ENCODE results near the gene MAGEA8. TPM values are rescaled to one million over a fixed set of nuclear protein-coding genes. Genes with fewer than 3 reads are reported as not detected.

Gene MAGEA8
- total RNA-seq, 1 donor from 2014 or later = not detected

- Histone ChIP-seq H3K36me3 (ENCODE audit: insufficient read depth, low read length) (no peaks in the 10 kb centered on the region), H3K27ac (ENCODE audit: low read depth, low read length) (no peak overlapping the region), H3K9me3 (ENCODE audit: insufficient read depth, low read depth, low read length) (no peaks in the 10 kb centered on the region), H3K4me2 (ENCODE audit: low read length) (no peak overlapping the region), H3K9ac (ENCODE audit: low read length) (no peak overlapping the region), H3K4me1 (ENCODE audit: insufficient read depth, low read length) (no peaks in the 10 kb centered on the region), H3K4me3 (ENCODE audit: insufficient read depth, low read depth, low read length) (no peak overlapping the region), H3K27me3 (ENCODE audit: insufficient read depth, low read length) (no peaks in the 10 kb centered on the region), H2AFZ (ENCODE audit: low read depth, low read length) (no peak overlapping the region), H4K20me1 (ENCODE audit: insufficient read depth, low read length) (no peaks in the 10 kb centered on the region), H3K79me2 (ENCODE audit: insufficient read depth, low read length) (no peaks in the 10 kb centered on the region)
- peaks cover 6% of the 10 kb centered on the region for H3K4me1 Mint-ChIP-seq (ENCODE audit: low read depth, unreplicated experiment)
- no peak overlapping the region for H3K4me3 Mint-ChIP-seq (ENCODE audit: unreplicated experiment)
- peaks cover 6% of the 10 kb centered on the region for H3K9me3 Mint-ChIP-seq (ENCODE audit: unreplicated experiment)
- TF ChIP-seq, protein P1, sequence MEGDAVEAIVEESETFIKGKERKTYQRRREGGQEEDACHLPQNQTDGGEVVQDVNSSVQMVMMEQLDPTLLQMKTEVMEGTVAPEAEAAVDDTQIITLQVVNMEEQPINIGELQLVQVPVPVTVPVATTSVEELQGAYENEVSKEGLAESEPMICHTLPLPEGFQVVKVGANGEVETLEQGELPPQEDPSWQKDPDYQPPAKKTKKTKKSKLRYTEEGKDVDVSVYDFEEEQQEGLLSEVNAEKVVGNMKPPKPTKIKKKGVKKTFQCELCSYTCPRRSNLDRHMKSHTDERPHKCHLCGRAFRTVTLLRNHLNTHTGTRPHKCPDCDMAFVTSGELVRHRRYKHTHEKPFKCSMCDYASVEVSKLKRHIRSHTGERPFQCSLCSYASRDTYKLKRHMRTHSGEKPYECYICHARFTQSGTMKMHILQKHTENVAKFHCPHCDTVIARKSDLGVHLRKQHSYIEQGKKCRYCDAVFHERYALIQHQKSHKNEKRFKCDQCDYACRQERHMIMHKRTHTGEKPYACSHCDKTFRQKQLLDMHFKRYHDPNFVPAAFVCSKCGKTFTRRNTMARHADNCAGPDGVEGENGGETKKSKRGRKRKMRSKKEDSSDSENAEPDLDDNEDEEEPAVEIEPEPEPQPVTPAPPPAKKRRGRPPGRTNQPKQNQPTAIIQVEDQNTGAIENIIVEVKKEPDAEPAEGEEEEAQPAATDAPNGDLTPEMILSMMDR (IDR thresholded peaks at IDR 0.05; ENCODE audit: insufficient read depth, low read depth, low read length) = no peak
- no peak for TF ChIP-seq EZH2 (IDR thresholded peaks at IDR 0.05; ENCODE audit: insufficient read depth, low read length)
- H3K27ac Mint-ChIP-seq (ENCODE audit: unreplicated experiment) = no peak overlapping the region
- no peaks in the 10 kb centered on the region for H3K36me3 Mint-ChIP-seq (ENCODE audit: low read depth, unreplicated experiment)
- H3K27me3 Mint-ChIP-seq (ENCODE audit: low read depth, unreplicated experiment) = no peaks in the 10 kb centered on the region
- no peak for FAIRE-seq
- no peak for DNase-seq (ENCODE audit: low read depth)
Observed at GRCh38 chrX:149867488-149867887, 13.5 kb upstream of the MAGEA8 start.

DNA sequence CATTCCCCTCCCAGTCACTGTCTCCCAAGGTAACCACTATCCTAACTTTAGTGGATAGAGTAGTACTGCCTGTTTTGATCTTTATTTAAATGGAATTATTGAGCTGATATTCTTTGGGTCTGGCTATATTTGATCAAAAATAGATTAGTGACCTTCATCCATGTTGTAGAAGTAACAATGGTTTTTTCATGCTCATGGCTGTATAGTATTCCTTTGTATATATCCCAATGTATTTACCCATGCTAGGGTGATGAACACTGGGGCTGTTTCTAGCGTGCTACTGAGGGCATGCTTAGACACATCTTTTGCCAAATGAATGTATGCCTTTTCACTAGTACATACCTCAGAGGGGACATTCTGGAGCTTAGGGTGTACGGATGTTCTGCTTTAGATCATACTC, 10.1 kb upstream of the MAGEA8 start:
- H3K4me3 ChIP-seq (ENCODE audit: insufficient read depth, low read depth, low read length) = no peak overlapping the region
- H3K27ac Mint-ChIP-seq (ENCODE audit: unreplicated experiment) = no peak overlapping the region

DNA sequence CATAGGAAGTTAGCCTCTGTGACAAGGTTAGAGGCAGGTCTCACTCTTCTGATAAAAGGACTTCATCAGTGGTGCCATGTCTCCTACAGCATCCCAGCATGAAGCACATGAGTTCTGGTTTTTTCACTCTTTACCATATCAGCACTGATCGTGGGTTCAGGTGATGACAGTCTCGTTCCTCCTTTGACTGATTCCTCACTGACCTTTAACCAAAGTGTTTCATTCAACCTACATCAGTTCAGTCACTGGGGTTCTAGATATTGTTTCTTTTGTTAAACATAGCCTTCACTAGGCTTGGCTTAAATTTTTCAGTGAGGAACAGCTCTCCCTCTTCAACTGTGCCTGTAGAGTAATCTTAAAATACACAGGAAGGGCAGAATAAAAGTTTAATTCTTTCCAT, 9.6 kb upstream of the MAGEA8 start:
- H3K79me2 ChIP-seq (ENCODE audit: insufficient read depth, low read length) = no peaks in the 10 kb centered on the region
- DNase-seq (ENCODE audit: low read depth) = no peak
- Mint-ChIP-seq H3K4me3 (ENCODE audit: unreplicated experiment) (no peak overlapping the region), H3K27ac (ENCODE audit: unreplicated experiment) (no peak overlapping the region), H3K9me3 (ENCODE audit: unreplicated experiment) (peaks cover 6% of the 10 kb centered on the region), H3K27me3 (ENCODE audit: low read depth, unreplicated experiment) (no peaks in the 10 kb centered on the region), H3K4me1 (ENCODE audit: low read depth, unreplicated experiment) (peaks cover 6% of the 10 kb centered on the region), H3K36me3 (ENCODE audit: low read depth, unreplicated experiment) (no peaks in the 10 kb centered on the region)
- H3K36me3 ChIP-seq (ENCODE audit: insufficient read depth, low read length) = no peaks in the 10 kb centered on the region
- no peak overlapping the region for H3K27ac ChIP-seq (ENCODE audit: low read depth, low read length)
- no peak overlapping the region for H3K4me3 ChIP-seq (ENCODE audit: insufficient read depth, low read depth, low read length)
- no peaks in the 10 kb centered on the region for H3K4me1 ChIP-seq (ENCODE audit: insufficient read depth, low read length)
- H3K9ac ChIP-seq (ENCODE audit: low read length) = no peak overlapping the region
- TF ChIP-seq, protein P1 (IDR thresholded peaks at IDR 0.05; ENCODE audit: insufficient read depth, low read depth, low read length) = no peak
- TF ChIP-seq EZH2 (IDR thresholded peaks at IDR 0.05; ENCODE audit: insufficient read depth, low read length) = no peak
- no peak overlapping the region for H3K4me2 ChIP-seq (ENCODE audit: low read length)
- no peaks in the 10 kb centered on the region for H4K20me1 ChIP-seq (ENCODE audit: insufficient read depth, low read length)
- H2AFZ ChIP-seq (ENCODE audit: low read depth, low read length) = no peak overlapping the region
- no peaks in the 10 kb centered on the region for H3K9me3 ChIP-seq (ENCODE audit: insufficient read depth, low read depth, low read length)
- no peaks in the 10 kb centered on the region for H3K27me3 ChIP-seq (ENCODE audit: insufficient read depth, low read length)
- FAIRE-seq = peak; percentile 80

More for the DNA sequence above, 10.1 kb upstream of the MAGEA8 start:
- Histone ChIP-seq H2AFZ (ENCODE audit: low read depth, low read length) (no peak overlapping the region), H3K27me3 (ENCODE audit: insufficient read depth, low read length) (no peaks in the 10 kb centered on the region), H4K20me1 (ENCODE audit: insufficient read depth, low read length) (no peaks in the 10 kb centered on the region), H3K79me2 (ENCODE audit: insufficient read depth, low read length) (no peaks in the 10 kb centered on the region), H3K27ac (ENCODE audit: low read depth, low read length) (no peak overlapping the region), H3K4me2 (ENCODE audit: low read length) (no peak overlapping the region), H3K9me3 (ENCODE audit: insufficient read depth, low read depth, low read length) (no peaks in the 10 kb centered on the region), H3K9ac (ENCODE audit: low read length) (no peak overlapping the region), H3K36me3 (ENCODE audit: insufficient read depth, low read length) (no peaks in the 10 kb centered on the region), H3K4me1 (ENCODE audit: insufficient read depth, low read length) (no peaks in the 10 kb centered on the region)
- Mint-ChIP-seq H3K4me1 (ENCODE audit: low read depth, unreplicated experiment) (peaks cover 6% of the 10 kb centered on the region), H3K9me3 (ENCODE audit: unreplicated experiment) (peaks cover 6% of the 10 kb centered on the region), H3K36me3 (ENCODE audit: low read depth, unreplicated experiment) (no peaks in the 10 kb centered on the region), H3K27me3 (ENCODE audit: low read depth, unreplicated experiment) (no peaks in the 10 kb centered on the region), H3K4me3 (ENCODE audit: unreplicated experiment) (no peak overlapping the region)
- DNase-seq (ENCODE audit: low read depth) (no peak), FAIRE-seq (peak; percentile 87)
- TF ChIP-seq EZH2 (IDR thresholded peaks at IDR 0.05; ENCODE audit: insufficient read depth, low read length) = no peak
- TF ChIP-seq, protein P1 (IDR thresholded peaks at IDR 0.05; ENCODE audit: insufficient read depth, low read depth, low read length) = no peak

Data from astrocyte (in vitro differentiated cells and primary cell).